GM18909 (cell line): ENCODE results near the gene CKAP2L.
"Not testable (repeated sequence)": the region's sequence is repeated elsewhere in the genome, so short reads cannot be mapped to it uniquely, and the experiment has no call there.

Experiments used
- ATAC-seq: cut with Tn5 transposase; IDR thresholded peaks from one replicate; pipeline ENCODE4 v1.9.1; 2021; ENCODE audit warnings: mild to moderate bottlenecking; ENCODE audit not compliant: unreplicated experiment, poor library complexity

Gene CKAP2L

GRCh38 chr2:112713585-112713925 is 50.9 kb downstream of the CKAP2L start:
- ATAC-seq = no peak

GRCh38 chr2:112712903-112713584 is 51.4 kb downstream of the CKAP2L start:
- ATAC-seq = no peak

- no peak for ATAC-seq
Measured at GRCh38 chr2:112712465-112712864, 51.9 kb downstream of the CKAP2L start.

- ATAC-seq = no peak
Measured at GRCh38 chr2:112710956-112711750, 53.3 kb downstream of the CKAP2L start.

- ATAC-seq = no peak
Measured at GRCh38 chr2:112709703-112710102, 54.7 kb downstream of the CKAP2L start.

- no peak for ATAC-seq
Measured at GRCh38 chr2:112708968-112709367, 55.4 kb downstream of the CKAP2L start.

GRCh38 chr2:112706947-112707346 is 57.5 kb downstream of the CKAP2L start:
- ATAC-seq = not testable (repeated sequence)

GRCh38 chr2:112706170-112706664 is 58.2 kb downstream of the CKAP2L start:
- peak; percentile 43 for ATAC-seq

GRCh38 chr2:112705575-112705974 is 58.8 kb downstream of the CKAP2L start:
- no peak for ATAC-seq

GRCh38 chr2:112703684-112704083 is 60.7 kb downstream of the CKAP2L start:
- ATAC-seq = no peak

GRCh38 chr2:112701052-112701451 is 63.4 kb downstream of the CKAP2L start:
- no peak for ATAC-seq

- no peak for ATAC-seq
Measured at GRCh38 chr2:112699984-112700667, 64.3 kb downstream of the CKAP2L start.

- ATAC-seq = no peak
Measured at GRCh38 chr2:112698834-112699515, 65.4 kb downstream of the CKAP2L start.

GRCh38 chr2:112694182-112694581 is 70.2 kb downstream of the CKAP2L start:
- no peak for ATAC-seq

- ATAC-seq = no peak
Measured at GRCh38 chr2:112693596-112693995, 70.8 kb downstream of the CKAP2L start.

GRCh38 chr2:112692918-112693317 is 71.5 kb downstream of the CKAP2L start:
- ATAC-seq = no peak

GRCh38 chr2:112692495-112692911 is 71.9 kb downstream of the CKAP2L start:
- peak; percentile 93 for ATAC-seq

GRCh38 chr2:112691881-112692281 is 72.5 kb downstream of the CKAP2L start:
- no peak for ATAC-seq

GRCh38 chr2:112690853-112691401 is 73.5 kb downstream of the CKAP2L start:
- peak; percentile 56 for ATAC-seq
